Duodenal mucosa (tissue), 2 donors: ENCODE results near the gene SPPL2B.

Experiments used
- H3K27ac ChIP-seq: one replicate; pipeline ENCODE4 v1.7.0; 2013; ENCODE audit warnings: low read depth, low read length
- H3K27me3 ChIP-seq, 2 donors: one replicate each; pipeline ENCODE4 v1.7.0; 2013; ENCODE audit warnings: low read length in 2 of 2, control low read depth in 1 of 2; ENCODE audit not compliant: insufficient read depth in 2 of 2, control insufficient read depth in 1 of 2
- H3K36me3 ChIP-seq, 2 donors: one replicate each; pipeline ENCODE4 v1.7.0; 2013; ENCODE audit warnings: low read length in 2 of 2, control low read depth in 1 of 2; ENCODE audit not compliant: insufficient read depth in 2 of 2, control insufficient read depth in 1 of 2
- H3K4me1 ChIP-seq, 2 donors: one replicate each; pipeline ENCODE4 v1.7.0; 2013; ENCODE audit warnings: low read length in 2 of 2, control low read depth in 1 of 2; ENCODE audit not compliant: insufficient read depth in 2 of 2, control insufficient read depth in 1 of 2
- H3K4me3 ChIP-seq, 2 donors: one replicate each; pipeline ENCODE4 v1.7.0; 2013; ENCODE audit warnings: low read length in 2 of 2, low read depth in 1 of 2
- H3K9ac ChIP-seq, 2 donors: one replicate each; pipeline ENCODE4 v1.7.0; 2013; ENCODE audit warnings: low read length in 2 of 2, low read depth in 1 of 2
- H3K9me3 ChIP-seq, 2 donors: one replicate each; pipeline ENCODE4 v1.7.0; 2013; ENCODE audit warnings: low read length in 2 of 2, control low read depth in 1 of 2; ENCODE audit not compliant: control insufficient read depth in 1 of 2

Gene SPPL2B

GRCh38 chr19:2312820-2313501, 15.5 kb upstream of the SPPL2B start:
- H3K9me3 ChIP-seq, result peaks cover 0 to 3% of the 10 kb centered on the region in 2 donors
- no peak overlapping the region for H3K9ac ChIP-seq
- peaks cover 3 to 24% of the 10 kb centered on the region in 2 donors for H3K27me3 ChIP-seq
- no peaks in the 10 kb centered on the region for H3K4me1 ChIP-seq
- no peak overlapping the region for H3K4me3 ChIP-seq
- H3K27ac ChIP-seq, result no peak overlapping the region
- H3K36me3 ChIP-seq, result no peaks in the 10 kb centered on the region

- peaks cover under 1 to 8% of the 10 kb centered on the region in 2 donors for H3K27me3 ChIP-seq
- H3K27ac ChIP-seq, result no peak overlapping the region
- peaks cover 0 to 3% of the 10 kb centered on the region in 2 donors for H3K9me3 ChIP-seq
- H3K4me1 ChIP-seq, result no peaks in the 10 kb centered on the region
- no peak overlapping the region for H3K4me3 ChIP-seq
- H3K9ac ChIP-seq, result no peak overlapping the region
- H3K36me3 ChIP-seq, result no peaks in the 10 kb centered on the region
Observed at GRCh38 chr19:2315121-2315817, 13.2 kb upstream of the SPPL2B start.

DNA sequence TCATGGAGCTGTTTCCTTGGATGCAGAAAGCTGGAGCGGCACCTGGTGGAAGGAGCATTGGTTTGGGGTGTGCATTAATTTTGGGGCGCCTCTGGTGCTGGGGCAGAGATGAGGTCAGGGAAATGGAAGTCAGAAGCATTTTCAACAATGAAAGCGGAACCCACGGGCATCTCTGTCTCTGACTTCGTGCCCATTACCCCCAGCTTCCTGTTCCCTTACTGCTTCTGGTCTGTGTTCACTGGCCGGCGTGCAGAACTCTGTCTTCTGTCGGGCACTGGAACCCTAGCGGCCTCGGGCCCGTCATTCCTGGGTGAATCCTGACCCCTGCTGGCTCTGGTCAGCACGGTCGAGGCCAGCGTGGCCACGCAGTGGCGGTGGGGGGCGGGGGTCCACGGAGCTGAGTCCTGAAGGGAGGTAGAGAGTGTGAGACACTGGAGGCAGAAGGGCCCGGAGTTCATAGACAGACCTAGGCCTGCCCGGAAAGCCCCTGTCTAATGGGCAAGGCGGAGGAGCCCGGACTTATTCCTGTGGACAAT, 12.6 kb upstream of the SPPL2B start:
- H3K36me3 ChIP-seq, result no peaks in the 10 kb centered on the region
- H3K9ac ChIP-seq, result no peak overlapping the region
- H3K27me3 ChIP-seq, result peaks cover 0 to 7% of the 10 kb centered on the region in 2 donors
- no peak overlapping the region for H3K4me3 ChIP-seq
- no peaks in the 10 kb centered on the region for H3K4me1 ChIP-seq
- no peak overlapping the region for H3K27ac ChIP-seq
- H3K9me3 ChIP-seq, result peaks cover 0 to 3% of the 10 kb centered on the region in 2 donors

GRCh38 chr19:2317300-2317699, 11.2 kb upstream of the SPPL2B start:
- H3K4me1 ChIP-seq, result no peaks in the 10 kb centered on the region
- H3K27ac ChIP-seq, result no peak overlapping the region
- H3K9ac ChIP-seq, result no peak overlapping the region
- H3K36me3 ChIP-seq, result peaks cover 0 to 4% of the 10 kb centered on the region in 2 donors
- no peak overlapping the region for H3K4me3 ChIP-seq
- peaks cover 0 to 5% of the 10 kb centered on the region in 2 donors for H3K27me3 ChIP-seq
- peaks cover 0 to 3% of the 10 kb centered on the region in 2 donors for H3K9me3 ChIP-seq

DNA sequence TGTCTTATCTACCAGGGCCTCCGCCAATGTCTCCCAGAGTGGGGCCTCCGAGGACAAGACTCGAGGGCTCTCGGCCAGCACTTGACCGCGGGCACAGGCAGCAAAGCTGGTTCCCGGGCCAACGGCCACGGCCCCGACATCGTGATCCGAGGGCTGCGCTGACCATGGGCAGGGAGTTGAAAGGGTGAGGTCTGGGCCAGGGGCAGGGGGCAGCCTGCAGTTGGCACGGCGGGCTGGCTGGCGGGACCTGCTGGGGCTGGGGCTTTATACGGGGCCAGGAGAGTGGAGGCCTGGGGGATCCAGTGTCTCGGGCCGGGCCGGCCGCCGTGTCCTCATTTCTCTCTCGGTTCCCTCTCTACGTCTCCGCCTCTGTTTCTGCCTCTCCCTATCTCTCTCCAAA, 10.7 kb upstream of the SPPL2B start:
- no peak overlapping the region for H3K9ac ChIP-seq
- H3K4me1 ChIP-seq, result no peaks in the 10 kb centered on the region
- H3K9me3 ChIP-seq, result peaks cover 0 to 3% of the 10 kb centered on the region in 2 donors
- H3K4me3 ChIP-seq, result no peak overlapping the region
- peaks cover 0 to 8% of the 10 kb centered on the region in 2 donors for H3K36me3 ChIP-seq
- H3K27me3 ChIP-seq, result peaks cover 0 to under 1% of the 10 kb centered on the region in 2 donors
- H3K27ac ChIP-seq, result no peak overlapping the region

DNA sequence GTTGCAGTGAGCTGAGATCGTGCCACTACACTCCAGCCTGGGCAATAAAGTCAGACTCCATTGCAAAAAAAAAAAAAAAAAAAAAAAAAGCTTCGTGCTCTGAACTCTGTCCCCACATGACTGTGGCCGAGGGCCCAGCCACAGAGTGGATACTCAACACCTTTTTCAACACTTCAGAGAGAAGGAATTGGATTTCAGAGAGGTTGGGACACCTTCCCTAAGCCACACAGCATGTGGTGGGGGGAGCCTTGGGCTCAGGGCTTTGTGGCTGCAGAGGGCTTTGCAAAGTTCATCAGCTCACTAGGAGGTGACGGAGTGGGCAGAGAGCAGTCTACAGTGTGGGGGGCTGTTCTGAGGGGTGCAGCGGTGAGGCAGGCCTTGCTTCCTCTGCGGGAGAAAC, 9.6 kb upstream of the SPPL2B start:
- Histone ChIP-seq H3K9ac (no peak overlapping the region), H3K4me3 (no peak overlapping the region), H3K36me3 (peaks cover 0 to 14% of the 10 kb centered on the region in 2 donors), H3K27ac (no peak overlapping the region), H3K27me3 (no peaks in the 10 kb centered on the region), H3K9me3 (peaks cover 0 to 3% of the 10 kb centered on the region in 2 donors), H3K4me1 (no peaks in the 10 kb centered on the region)

DNA sequence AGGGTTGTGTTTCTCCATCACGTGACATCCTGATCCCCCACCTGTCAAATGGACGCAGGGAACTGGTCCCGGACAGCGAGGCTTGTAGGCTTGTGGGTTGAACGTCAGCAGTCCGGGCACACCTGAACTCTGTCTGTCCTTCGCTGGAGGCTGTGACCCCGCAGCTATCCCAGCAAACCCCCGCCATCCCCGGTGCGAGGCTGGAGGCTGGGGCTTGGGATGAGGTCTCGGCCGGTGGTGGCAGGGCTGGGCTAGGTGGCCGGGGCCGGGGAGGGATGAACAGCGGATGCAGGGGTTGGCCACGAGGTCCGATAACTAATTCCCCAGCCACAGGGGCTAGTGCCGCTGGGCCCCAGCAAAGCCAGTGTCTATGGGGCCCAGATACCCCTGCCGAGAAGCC, 8.9 kb upstream of the SPPL2B start:
- Histone ChIP-seq H3K4me3 (no peak overlapping the region), H3K27me3 (no peaks in the 10 kb centered on the region)

GRCh38 chr19:2320049-2320448, 8.4 kb upstream of the SPPL2B start:
- H3K4me1 ChIP-seq, result no peaks in the 10 kb centered on the region
- H3K36me3 ChIP-seq, result peaks cover 0 to 25% of the 10 kb centered on the region in 2 donors
- H3K27ac ChIP-seq, result no peak overlapping the region
- H3K9ac ChIP-seq, result no peak overlapping the region
- H3K27me3 ChIP-seq, result no peaks in the 10 kb centered on the region
- H3K9me3 ChIP-seq, result no peaks in the 10 kb centered on the region
- no peak overlapping the region for H3K4me3 ChIP-seq

More for the DNA sequence above, 8.9 kb upstream of the SPPL2B start:
- Histone ChIP-seq H3K4me1 (no peaks in the 10 kb centered on the region), H3K9ac (no peak overlapping the region), H3K36me3 (peaks cover 0 to 20% of the 10 kb centered on the region in 2 donors), H3K9me3 (peaks cover 0 to 3% of the 10 kb centered on the region in 2 donors), H3K27ac (no peak overlapping the region)

GRCh38 chr19:2320939-2321338, 7.5 kb upstream of the SPPL2B start:
- Histone ChIP-seq H3K27ac (no peak overlapping the region), H3K4me3 (no peak overlapping the region), H3K27me3 (no peaks in the 10 kb centered on the region), H3K9ac (no peak overlapping the region), H3K4me1 (peaks cover 0 to 4% of the 10 kb centered on the region in 2 donors), H3K9me3 (no peaks in the 10 kb centered on the region), H3K36me3 (peaks cover 0 to 34% of the 10 kb centered on the region in 2 donors)

- peaks cover 0 to 5% of the 10 kb centered on the region in 2 donors for H3K4me1 ChIP-seq
- H3K27ac ChIP-seq, result no peak overlapping the region
- H3K27me3 ChIP-seq, result no peaks in the 10 kb centered on the region
- no peaks in the 10 kb centered on the region for H3K9me3 ChIP-seq
- H3K36me3 ChIP-seq, result peaks cover 0 to 36% of the 10 kb centered on the region in 2 donors
- no peak overlapping the region for H3K4me3 ChIP-seq
- no peak overlapping the region for H3K9ac ChIP-seq
Observed at GRCh38 chr19:2321565-2322283, 6.8 kb upstream of the SPPL2B start.
